ENCODE measurements around the gene MAEA.

- TF ChIP-seq CTCF (IDR thresholded peaks at IDR 0.05; ENCODE audit: control extremely low read depth in 1 of 3, insufficient read depth in 1 of 3, low read depth in 1 of 3, low read length in 3 of 3), result no peak
- no peak for TF ChIP-seq EP300 (IDR thresholded peaks at IDR 0.05; ENCODE audit: borderline replicate concordance in 1 of 2, low read depth in 2 of 2, low read length in 2 of 2)
- TF ChIP-seq TAF1 (IDR thresholded peaks at IDR 0.05; ENCODE audit: low read depth, low read length), result no peak
- no peak for TF ChIP-seq TEAD4 (IDR thresholded peaks at IDR 0.05; ENCODE audit: low read depth, low read length)
- TF ChIP-seq CREB1 (IDR thresholded peaks at IDR 0.05), result no peak
Measured at GRCh38 chr4:1375051-1375721, 85.5 kb downstream of the MAEA start.

Measured in H1 (cell line).